Stimulated activated CD8-positive, alpha-beta memory T cell treated with anti-CD3 and anti-CD28 coated beads, Interleukin-15, amount 100 ng/mL, for 1 hour (primary cell): Measurements from ENCODE around the gene UBE2N.
"Not testable (repeated sequence)": the region's sequence is repeated elsewhere in the genome, so short reads cannot be mapped to it uniquely, and the experiment has no call there.

Experiments
- DNase-seq: peaks from one replicate; pipeline ENCODE4 v3.0.0-alpha.2; 2020; ENCODE audit warnings: low read depth

UBE2N gene

DNA sequence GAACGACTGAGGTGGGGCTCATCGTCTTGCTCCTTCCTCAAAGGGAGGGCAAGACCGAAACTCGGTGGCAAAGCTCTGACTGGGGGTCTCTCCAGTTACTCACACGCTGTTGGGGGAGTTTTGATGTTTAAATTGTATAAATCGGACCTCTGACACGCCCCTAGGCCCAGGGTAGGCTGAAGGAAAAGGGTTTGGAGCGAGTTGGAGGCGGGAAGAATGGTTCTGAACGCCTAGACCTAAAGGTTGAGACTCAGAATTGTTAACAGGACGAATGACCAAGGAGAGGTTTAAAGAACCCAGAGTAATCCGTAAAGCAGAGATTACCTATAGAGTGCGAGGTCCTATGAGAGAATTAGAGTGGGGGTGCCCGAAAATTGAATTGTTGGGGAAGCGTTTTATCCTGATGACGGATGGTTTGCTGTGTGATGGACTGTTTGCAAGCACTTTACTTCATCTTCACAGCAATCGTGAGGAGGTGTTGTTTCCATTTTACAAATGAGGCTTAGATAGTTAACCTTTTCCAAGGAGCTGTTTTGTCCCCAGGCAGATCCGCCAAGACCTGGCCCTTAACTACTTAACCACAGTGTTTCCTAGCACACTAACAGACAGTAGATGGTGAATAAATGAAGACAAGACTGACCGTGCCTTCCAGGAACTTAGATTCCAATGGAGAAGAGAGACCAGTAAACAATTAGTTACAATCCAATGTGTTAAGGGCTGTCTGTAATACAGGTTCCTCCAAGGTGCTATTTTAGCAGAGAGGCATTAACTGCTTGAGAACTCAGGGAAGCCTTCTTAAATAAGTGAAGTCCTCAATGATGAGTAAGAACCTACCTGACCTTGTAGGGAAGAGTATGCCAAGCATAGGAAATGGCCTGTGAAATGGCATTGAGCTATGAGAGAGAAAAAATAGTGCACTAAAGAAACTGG is 929 bp upstream of the UBE2N start:
- no peak for DNase-seq

DNA sequence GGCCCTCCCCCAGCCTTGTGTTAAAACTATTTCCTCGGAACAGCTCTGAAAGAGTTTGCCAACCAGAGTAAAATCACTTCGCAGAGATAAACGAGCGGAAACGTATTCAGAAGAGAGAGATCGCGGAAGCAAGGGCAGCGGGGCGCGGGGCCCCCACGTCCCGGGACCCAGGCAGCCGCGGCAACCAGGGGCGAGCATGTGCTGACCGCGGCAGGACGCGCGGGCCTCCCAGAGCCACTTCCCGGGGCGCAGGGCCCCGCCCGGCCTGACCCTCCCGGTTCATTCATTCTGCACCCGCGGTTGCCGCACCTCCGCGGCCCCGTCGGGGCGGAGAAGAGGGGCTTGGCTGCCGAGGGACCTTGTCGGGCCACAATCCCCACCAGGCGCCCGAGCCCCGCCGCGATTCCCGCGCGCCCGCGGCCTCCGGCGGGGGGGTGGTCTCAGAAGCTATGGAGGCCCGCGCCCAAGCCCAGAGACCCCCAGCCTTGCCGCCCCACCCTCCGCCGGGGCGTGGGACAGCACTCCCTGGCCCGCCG is 598 bp downstream of the UBE2N start:
- DNase-seq, result no peak

DNA sequence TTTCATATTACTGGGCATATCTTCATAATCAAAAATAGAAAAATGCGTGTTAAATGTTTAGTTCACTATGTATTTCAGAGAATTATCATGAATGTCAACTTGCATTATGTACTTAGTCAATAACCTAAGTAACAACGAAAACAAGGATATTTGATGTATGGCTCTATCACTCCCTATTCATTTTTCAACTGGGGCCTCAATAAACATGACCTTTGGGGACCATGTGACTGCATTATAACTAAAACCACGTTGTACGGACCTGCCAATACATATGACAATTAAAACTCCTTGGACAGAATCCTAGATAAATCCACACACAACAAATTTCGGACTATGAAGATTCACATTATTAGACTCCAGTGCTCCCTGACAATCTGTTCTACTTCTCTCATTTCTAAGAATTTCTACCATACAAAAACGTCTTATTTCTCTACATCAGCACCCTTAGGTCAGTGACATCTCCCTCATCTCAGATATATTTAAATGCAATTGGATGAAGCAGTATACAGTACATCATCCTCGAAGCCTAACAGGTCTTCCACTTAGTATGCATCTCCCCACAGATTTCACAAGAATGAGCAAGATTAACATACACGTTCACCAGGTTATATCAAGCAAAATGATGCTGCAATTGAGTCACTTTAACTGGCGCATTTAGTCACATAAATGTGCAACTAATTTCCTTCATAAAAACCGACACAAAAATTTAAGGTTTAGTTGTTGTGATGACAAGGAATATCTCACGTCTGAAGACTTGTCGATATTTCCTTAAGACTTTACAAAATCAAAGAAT is 1.5 kb downstream of the UBE2N start:
- DNase-seq, result no peak

DNA sequence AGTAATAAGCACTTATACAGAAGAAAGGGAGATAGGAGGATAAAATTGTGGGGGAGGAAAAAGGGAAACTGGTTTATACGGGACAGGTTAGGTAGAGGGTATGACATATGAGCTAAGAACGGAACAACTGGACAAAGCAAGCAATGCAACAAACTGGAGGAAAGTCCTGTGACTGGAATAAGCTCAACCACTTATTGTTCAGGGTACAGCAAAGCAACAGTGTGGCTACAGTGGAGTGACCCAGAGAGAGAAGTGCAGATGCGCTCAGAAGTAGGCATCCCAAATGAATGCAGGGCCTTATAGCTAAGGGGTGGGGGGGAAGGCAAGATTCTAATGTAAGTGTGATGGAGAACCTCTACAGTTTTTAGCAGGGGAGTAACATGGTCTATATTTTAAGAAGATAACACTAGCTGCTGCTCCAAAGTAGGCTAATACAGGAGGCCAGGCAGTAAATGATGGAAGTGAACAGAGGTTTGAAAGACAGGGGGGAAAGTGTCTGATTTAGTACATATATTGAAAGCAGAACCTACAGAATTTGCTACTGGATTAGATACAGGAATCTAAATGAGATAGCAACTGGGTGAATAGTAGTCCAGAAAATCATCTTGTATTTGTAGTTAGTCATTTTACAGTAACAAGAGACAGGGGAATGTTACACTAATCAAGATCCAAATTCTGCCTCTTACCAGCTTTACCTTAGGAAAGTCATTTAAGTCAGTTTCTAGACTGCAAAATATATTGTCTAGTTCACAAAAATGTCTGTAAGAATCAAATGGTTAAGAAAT is 3.3 kb downstream of the UBE2N start:
- no peak for DNase-seq

DNA sequence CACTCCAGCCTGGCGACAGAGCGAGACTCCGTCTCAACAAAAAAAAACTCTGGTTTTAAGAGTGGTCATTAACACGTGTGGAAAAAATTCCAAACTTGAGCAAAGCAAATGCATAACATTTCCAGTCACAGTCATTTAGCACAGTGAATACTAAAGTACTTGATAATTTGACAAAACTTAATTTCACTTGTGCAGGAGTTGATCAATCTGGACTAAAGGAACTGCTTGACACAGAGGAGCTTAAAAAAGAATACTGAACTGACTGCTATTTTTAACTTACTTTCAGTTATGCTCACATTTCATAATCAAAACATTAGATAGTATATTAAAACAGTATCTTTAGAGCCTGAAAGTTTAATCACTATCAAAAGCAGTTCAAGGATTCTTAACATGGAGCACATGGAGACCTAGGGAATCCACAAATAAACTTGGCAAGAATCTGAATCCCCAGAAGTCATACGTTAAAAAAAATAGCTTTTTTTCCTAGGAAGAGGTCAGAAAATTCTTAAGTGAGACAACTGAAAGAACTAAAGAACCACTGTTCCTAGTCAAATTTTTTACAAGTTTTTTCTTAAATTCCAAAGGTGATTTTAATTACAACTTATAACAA is 7.4 kb downstream of the UBE2N start:
- no peak for DNase-seq

DNA sequence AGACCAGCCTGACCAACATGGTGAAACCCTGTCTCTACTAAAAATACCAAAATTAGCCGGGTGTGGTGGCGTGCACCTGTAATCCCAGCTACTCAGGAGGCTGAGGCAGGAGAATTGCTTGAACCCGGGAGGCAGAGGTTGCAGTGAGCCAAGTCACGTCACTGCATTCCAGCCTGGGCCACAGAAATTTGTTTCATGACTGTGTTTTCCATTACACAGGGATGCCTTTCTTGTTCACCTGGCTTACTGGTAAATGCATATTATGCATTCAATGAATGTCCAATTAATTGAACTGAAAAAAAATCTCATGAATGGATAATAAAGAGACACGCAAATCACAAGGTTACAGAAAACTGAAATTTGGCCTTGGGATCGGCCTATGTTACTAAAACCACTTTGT is 9.7 kb downstream of the UBE2N start:
- not testable (repeated sequence) for DNase-seq

DNA sequence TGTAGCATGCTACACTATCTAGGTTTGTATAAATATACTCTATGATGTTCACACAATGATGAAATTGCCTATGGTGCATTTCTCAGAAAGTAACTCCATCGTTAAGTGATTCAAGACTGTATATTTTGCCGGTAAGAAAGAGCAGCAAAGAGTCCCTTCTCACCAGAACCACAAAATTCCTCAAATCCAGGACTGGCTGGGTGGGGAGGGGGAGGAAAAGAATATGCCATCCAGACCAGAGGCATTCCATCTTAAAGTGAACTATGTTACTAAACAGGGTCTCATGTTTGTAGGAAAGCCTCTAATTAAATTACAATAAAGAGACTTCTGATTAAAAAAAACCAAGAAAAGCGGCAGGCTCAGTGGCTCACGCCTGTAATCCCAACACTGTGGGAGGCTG is 11.5 kb downstream of the UBE2N start:
- DNase-seq, result no peak

DNA sequence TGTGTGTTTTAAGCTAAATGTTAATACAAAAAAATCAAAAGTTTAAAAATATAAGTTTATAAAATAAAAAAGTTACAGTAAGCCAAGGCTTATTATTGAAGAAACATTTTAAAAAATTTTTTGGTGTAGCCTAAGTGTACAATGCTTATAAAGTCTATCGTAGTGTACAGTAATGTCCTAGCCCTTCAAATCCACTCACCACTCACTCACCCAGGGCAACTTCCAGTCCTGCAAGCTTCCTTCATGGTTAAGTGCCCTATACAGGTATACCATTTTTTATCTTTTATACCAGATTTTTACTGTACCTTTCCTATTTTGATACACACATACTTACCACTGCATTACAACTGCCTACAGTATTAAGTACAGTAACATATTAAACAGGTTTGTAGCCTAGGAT is 11.9 kb downstream of the UBE2N start:
- DNase-seq, result no peak

DNA sequence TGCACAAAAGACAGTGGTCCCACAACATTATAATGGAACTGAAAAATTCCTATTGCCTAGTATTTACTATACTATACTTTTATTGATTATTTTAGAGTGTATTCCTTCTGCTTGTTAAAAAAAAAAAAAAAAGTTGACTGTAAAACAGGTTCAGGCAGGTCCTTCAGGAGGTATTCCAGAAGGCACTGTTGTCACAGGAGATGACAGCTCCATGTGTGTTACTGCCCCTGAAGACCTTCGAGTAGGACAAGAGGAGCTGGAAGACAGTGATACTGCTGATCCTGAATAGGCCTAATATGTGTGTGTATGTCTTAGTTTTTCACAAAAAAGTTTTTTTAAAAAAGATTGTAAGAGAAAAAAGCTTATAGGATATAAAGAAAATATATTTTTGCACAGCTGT is 12.3 kb downstream of the UBE2N start:
- no peak for DNase-seq

DNA sequence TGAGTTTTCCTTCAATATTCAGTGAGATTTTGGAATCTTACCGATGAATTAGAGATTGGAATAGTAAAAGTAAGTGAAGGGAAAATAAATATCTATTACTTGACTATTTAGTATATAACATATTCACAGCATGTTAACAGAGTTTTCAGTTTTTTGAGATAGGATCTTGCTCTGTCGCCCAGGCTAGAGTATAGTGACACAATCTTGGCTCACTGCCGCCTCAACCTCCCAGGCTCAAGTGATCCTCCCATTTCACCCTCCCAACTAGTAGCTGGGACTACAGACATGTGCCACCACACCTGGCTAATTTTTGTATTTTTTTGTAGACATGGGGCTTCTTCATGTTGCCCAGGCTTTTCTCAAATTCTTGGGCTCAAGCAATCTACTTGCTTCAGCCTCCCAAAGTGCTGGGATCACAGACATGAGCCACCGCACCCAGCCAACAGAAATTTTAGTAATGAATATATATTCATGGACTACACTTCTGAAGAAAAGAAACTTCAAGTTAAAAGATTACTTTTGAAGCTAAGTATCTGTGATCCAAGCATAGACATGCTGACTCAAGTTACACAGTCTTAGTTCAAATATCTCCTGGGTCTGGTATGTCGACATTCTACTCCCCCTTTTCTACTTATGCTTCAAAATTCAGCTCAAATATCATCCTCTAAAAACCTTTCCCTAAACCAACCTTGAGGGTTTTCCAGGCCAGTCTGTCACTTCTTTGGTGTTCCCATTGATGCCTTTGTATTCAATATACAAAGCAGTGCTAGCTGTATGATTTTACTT is 13.8 kb downstream of the UBE2N start:
- DNase-seq, result no peak

DNA sequence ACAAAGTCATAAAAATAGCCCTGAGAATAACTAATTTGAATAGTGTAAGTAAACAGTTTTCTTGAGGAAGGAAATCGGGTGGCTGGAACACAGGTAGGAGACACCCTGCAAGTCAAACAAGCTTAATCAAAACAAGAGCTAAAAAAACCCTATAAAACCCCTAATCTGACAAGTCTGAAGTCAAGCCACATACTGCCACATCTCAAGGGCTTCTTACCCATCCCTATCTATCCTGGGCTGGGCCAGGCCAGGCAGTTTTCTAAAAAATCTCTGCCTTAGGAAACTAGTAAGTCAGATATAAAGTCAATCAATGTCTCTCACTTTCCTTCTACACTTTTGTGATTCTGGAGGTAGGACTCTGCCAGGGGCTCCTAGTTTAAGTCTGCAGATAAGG is 15.3 kb downstream of the UBE2N start:
- DNase-seq, result no peak

DNA sequence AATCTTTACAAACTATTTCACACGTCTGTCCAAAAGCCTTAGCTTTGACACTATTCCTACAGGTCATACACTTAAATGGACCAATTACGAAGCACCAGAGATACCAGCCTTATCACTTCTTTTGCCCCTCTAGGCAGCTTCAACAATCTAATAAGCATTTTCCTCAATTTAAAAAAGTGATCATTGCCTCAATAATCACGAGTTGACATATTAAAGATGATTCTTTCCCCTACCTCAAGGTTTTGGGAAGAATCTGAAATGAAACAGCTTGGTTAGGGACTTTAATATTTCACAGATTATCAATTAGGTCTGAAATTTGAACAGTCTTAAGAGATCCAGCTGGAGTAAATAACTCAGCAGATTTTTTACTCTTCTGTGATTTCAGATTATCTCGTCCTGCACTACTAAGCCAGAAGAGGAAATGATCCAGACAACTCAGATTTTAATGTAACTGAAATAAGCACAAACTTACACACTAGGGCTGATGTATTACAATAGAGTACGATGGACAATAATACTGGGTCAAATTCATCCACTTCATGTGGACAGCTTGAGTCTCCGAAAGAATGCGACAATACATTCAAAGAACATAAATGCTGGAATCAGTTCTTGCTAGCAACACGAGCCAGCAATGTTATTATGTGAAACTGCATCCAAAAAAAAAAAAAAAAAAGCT is 15.9 kb downstream of the UBE2N start:
- DNase-seq, result no peak

DNA sequence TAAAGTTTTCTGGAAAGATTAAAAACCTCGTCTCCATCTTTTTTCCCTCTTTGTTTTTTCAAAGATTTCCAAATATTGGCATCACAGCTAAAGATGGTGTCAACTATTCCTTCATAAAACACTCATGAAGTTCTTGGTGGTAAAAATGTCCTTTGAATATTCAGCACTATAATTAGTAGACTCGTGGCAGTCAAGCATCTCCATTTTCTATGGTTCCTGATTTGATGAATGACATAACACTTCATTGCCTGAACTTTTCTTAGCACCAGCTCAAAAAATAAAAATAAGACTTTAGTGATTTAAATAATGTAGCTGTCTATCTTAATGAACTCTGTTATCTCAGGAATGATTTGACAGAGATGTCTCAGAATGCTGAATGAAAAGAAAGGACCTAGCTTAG is 19.7 kb downstream of the UBE2N start:
- no peak for DNase-seq

DNA sequence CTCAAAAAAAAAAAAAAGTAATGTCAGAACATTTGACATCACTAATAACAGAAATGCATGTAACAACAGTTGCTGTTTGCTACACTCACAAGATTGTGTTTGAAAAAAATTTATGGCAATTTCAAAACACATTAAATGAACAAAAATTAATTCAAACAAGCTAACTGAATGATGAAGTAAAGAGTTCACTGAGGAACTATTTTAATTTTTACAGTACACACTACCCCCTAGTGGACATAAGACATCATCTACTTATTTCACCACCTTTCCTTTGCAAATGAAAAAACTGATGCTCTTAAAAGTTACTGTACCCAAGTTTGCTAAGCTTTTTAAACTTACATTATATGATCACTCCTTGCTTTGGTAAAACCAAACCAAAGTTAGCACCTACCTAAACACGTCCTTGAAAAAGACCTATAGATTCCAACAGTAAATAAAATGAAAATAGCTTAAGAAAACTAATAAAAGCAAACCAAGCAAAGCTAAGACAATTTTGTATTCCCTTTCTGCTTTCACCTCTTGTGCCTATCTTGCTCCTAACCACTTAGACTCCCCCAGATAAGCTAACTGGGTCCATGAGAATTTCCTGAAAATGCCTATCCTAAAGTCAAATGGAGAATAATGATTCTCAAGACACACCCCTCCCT is 22.2 kb downstream of the UBE2N start:
- DNase-seq, result no peak

DNA sequence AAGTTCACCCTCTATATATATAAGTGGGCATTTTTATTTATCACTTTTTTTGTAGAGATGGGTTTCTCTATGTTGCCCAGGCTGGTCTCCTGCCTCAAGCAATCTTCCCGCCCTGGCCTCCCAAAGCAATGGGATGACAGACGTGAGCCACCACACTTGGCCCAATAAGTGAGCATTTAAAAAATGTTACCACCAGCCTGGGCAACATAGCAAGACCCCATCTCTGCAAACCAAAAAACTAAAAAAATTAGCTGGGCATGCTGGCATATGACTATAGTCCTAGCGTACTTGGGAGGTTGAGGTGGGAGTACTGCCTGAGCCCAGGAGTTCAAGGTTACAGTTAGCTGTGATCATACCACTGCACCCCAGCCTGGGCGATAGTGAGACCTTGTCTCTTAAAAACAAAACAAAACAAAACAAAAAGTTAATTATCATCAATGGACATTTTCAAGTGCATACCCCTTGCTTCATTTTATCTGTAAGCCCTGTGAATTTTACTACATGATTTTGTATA is 23.7 kb downstream of the UBE2N start:
- DNase-seq, result no peak

DNA sequence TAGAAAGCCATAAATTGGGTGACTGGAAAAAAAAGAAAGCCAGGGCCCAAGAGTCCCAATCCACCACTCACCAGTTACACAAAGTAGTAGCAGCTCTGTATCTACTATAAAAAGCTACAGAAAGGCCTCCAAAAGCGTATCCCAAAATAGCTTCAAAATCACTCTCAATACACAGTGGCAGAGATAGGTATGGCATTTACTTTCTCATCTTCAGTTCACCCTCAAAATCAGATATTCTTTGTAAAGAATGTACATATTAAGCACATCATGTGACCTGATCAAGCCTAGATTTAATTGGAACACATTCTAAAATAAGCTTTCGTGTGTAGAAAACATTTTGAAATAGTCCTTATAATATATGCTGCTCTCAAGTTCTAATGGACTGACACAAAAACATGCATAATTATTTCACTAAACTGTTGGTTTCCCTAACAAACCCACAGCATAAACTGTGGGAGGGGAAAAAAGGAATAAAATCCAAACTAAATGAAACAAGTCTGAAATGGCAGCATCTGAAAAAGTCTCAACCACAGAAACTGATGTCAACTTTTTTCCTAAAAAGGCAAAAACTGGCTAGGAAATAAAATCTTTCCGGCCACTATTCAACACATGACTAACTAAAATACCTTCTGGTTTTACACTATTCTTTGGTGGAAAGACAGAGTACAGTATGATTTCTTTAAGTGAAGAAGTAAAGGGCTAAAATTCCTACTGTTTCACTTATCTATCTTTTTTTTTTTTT is 25.9 kb downstream of the UBE2N start:
- no peak for DNase-seq

DNA sequence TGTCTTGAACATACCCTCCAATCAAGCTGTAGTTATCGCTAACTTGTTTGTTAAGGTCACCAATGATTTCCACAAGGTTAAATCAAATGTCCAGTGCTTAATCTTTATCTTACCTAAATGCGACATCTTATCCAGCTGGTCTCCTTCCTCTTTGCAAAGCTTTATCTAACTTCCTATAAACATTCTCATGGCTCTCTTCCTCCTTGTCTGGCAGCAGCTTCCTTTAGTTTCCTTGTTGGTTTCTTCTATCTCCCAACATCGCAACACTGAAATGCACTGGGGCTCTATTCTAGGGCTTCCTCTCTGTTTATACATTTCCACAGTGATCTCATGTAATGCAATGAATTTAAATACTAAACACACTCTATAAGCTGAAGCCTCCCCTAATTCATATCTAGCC is 28.7 kb downstream of the UBE2N start:
- no peak for DNase-seq

DNA sequence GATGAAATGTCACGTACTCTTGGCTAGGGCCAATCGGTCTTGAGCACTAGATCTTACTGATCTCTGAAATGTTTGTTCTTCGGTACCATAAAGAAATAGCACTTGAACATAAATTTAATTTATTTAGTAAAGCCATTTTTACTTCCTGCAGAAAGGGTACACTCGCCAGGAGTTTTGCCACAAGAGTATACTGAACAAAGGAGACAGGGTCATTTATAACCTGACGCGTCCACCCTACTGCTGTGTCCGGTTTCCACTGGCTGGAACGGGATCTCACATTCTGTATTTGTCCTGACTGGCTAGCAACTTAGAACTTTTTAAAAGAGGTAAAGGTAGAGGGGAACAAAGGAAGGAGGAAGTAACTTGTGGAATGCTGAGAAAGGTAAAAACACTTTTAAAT is 29.4 kb downstream of the UBE2N start:
- DNase-seq, result not testable (repeated sequence)

DNA sequence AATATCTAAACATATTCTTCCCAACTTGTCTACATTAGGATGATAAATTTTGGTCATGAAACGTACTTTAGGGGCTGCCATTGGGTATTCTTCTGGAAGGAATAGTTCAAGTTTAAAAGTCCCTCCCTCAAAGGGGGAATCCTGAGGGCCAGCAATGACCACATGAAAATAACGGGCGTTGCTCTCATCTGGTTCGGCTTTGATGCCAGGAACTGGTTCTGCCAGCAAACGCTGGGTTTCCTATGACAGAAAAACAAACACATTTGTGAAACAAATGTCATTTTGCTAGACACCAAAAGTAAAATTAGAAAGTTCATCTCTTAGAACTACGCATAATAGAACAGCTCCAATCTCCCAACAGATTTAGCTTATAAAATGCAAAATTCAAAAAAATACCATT is 30.7 kb downstream of the UBE2N start:
- not testable (repeated sequence) for DNase-seq
